ENCODE results near the gene ITGB5.

DNA sequence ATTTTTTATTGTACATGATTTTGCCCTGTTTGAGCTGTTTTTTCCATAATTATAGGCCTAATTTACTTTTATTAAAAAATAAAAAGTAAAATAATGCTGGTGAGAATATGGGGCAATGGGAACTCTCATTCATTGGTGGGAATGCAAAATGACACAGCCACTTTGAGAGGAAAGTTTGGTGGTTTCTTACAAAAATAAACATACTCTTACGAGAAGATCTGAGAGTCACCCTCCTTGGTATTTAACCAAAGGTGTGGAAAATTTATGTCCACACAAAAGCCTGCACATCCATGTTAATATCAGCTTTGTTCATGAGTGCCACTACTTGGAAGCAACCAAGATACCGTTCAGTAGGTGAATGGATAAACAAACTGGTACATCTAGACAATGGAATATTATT is 37.6 kb upstream of the ITGB5 start:
- TF ChIP-seq PAX5 (IDR thresholded peaks at IDR 0.05; ENCODE audit: insufficient read depth, low read length, severe bottlenecking) (no peak), POLR2AphosphoS5 (IDR thresholded peaks at IDR 0.05; ENCODE audit: low read depth, low read length) (no peak)
